COLO668 (cell line): ENCODE measurements around the gene FNDC11.
"Not testable (repeated sequence)": the region's sequence is repeated elsewhere in the genome, so short reads cannot be mapped to it uniquely, and the experiment has no call there.

Source experiments
- DNase-seq: peaks from one replicate; lab custom pipeline; 2025; ENCODE audit not compliant: unreplicated experiment; lab: John Stamatoyannopoulos, UW

Gene FNDC11

DNA sequence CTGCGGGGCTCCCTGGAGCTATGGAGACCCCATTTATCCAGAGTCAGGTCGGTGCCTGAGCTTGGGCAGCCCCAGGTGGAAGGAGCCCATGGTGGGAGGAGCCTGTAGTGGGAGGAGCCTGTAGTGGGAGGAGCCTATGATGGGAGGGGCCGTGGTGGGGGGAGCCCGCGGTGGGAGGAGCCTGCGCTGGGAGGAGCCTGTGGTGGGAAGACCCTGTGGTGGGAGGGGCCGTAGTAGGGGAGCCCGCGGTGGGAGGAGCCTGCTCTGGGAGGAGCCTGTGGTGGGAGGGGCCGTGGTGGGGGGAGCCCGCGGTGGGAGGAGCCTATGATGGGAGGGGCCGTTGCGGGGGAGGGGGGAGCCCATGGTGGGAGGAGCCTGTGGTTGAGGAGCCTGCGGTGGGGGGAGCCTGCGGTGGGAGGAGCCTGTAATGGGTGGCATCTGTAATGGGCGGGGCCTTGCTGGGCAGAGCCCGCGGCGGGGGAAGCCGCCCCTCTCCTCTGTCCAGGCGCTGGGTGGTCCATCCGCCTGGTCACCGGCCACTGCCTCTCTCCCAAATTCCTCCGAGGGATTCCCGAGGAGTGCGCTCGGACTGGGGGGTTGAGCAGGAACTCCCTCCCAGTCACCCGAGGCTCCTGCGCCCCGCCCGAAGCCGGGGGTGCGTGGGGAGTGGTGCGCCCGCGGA is 567 bp upstream of the FNDC11 start:
- DNase-seq, result peak; percentile 63

- DNase-seq, result no peak
These were observed 661 bp downstream of the FNDC11 start for GRCh38 chr20:63554361-63555278.

DNA sequence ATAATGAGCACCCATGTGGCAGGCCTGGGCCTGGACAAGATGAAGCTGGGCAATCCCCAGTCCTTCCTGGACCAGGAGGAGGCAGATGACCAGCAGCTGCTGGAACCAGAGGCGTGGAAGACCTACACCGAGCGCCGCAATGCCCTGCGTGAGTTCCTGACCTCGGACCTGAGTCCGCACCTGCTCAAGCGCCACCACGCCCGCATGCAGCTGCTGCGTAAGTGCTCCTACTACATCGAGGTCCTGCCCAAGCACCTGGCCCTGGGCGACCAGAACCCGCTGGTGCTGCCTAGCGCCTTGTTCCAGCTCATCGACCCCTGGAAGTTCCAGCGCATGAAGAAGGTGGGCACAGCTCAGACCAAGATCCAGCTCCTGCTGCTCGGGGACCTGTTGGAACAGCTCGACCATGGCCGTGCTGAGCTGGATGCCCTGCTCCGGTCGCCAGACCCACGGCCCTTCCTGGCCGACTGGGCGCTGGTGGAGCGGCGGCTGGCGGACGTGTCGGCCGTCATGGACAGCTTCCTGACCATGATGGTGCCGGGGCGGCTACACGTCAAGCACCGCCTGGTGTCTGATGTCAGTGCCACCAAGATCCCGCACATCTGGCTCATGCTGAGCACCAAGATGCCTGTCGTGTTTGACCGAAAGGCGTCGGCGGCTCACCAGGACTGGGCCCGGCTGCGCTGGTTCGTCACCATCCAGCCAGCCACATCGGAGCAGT is 1.9 kb downstream of the FNDC11 start:
- DNase-seq, result peak; percentile 62

DNA sequence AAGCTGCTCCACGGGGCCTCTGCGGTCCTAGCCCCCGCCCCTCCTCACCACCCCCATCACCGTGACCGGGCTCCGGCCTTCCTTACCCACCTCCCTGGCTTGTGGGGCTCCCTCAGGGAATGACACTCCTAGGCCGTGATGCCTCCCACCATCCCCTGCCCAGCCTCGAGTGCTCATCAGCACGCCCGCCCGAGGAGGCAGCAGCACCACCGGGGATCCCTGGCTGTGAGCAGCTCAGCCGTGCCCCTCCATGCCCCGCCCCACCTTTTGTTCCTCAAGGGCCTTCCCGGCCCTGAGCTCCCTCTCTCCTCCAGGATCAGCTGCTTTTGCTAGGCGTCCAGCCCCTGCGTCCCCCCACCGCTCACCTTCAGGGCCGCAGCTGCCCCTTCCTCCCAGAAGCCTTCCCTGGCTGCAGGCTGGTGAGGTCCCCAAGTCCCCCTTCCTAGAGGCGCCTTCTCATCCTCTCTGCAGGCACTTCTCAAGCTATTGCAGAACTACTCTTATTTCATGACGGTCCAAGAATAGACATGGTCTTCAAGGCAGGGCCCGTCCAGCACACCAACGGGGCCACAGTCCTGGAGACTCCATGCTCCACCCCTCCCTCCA is 3.0 kb downstream of the FNDC11 start:
- DNase-seq, result no peak

GRCh38 chr20:63557481-63557891 is 3.5 kb downstream of the FNDC11 start:
- DNase-seq, result no peak

DNA sequence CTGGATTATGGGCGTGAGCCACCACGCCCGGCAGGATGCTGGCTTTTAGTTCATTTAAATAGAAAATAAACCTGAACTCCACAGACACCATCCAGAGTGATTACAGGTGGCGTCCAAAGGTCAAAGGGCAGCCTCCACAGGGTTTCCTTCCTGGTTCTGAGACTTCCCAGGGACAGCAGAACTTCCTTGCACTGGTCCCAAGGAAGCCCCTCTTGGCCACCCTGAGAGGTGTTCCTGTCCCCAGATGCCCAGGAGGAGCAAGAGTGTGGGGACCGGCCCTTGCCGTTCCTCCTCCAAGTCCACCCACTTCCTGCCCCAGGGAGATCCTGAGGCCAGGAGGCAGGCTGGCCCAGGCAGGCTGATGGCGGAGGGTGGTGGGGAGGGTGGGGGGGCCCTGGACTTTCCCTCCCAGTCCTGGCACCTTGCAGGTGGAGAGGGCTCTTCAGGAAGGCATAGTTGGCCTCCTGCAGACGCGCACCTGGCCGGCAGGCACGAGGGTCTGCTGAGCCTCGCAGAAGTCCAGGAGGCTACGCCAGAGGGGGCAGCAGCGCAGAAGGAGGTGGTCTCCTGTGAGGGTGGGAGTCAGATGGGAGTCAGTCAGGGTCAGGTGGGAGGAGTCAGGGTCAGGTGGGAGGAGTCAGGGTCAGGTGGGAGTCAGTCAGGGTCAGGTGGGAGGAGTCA is 5.0 kb downstream of the FNDC11 start:
- DNase-seq, result no peak

DNA sequence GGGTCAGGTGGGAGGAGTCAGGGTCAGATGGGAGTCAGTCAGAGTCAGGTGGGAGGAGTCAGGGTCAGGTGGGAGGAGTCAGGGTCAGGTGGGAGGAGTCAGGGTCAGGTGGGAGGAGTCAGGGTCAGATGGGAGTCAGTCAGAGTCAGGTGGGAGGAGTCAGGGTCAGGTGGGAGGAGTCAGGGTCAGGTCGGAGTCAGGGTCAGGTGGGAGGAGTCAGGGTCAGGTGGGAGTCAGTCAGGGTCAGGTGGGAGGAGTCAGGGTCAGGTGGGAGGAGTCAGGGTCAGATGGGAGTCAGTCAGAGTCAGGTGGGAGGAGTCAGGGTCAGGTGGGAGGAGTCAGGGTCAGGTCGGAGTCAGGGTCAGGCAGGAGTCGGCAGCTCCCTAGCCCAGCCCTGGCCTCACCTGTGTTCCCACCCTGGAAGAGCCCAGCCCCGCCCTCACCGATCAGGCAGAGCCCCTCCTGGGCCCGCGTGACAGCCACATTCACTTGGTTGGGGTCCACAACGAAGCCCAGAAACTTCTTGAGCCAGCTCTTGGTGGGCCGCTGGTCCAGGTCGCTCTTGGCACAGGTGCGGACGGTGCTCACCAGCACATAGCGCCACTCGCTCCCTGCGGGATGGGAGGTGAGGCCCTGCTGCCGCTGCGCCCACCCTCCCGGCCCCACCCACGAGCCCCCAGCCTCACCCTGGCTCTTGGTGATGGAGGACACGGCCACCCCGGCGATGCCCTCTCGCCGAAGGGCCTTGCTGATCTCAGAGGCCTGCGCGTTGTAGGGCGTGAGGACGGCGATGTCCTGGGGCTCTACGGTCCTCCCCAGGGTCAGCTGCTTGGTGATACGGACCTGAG is 5.8 kb downstream of the FNDC11 start:
- not testable (repeated sequence) for DNase-seq

GRCh38 chr20:63560333-63560805 is 6.4 kb downstream of the FNDC11 start:
- no peak for DNase-seq

DNA sequence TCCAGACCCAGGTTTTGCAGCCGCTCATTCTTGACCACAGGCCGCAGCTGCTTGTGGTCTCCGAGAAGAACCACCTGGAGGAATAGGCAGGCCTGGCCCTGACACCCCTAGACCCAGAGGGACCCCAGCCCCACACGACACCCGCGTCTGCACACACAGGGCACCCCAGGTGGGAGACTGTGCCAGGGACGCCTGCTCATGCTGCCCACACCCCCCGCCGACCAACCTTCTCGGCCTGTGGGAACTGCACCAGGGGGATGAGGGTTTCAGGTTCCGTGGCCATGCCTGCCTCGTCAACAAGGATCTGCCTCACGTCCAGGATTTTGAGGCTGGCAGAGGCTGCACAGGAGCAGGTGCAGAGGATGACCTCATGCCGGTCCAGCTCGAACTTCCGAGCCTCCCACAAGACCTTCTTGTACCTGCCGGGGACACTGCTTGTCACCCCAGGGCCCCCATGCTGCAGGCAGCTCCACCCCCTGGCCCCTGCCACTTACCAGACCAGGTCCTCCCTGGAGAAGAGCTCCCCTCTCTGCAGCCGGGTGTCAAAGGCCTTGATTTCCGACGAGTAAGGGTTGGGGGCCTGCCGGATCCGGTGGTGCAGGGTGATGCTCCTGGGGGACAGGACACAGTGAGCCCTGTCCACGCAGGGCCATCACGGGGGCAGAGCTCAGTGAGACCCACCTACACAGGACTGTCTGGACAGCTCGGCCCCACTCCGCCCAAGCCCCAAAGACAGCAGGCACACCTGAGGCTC is 7.1 kb downstream of the FNDC11 start:
- no peak for DNase-seq

DNA sequence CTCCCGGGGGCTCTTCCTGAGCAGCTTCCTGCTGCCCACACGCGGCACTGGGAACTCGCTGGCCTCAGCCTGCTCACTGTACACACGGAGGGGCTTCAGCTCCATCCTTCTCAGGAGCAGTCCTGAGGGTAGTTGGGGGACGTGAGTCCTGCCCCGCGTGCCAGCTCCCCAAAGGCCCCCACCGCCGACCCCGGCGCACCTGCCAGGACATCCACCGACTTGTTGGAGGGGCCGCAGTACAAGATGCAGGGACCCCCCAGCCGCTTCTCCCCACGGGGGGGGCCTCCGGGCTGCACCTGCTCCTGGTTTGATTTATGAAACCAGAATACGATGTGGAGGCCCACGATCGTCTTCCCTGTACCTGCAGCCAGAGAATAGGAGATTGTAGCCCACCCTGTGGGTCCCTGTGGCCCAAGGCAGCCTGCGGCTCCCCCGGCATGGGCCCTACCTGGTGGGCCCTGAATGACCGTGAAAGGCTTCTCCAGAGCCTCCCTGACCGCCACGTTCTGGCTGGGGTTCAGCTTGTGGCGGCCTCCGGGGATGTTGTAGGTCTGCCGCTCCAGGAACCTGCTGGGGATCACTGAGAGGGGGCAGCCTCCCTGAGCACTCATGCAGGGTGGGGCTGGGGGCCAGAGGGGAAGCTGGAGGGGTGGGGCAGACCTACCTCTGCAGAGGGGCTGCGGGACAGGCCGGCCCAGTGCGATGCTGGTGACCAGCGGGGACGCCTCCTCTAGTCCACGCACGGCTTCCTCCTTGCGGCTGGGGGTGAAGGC is 7.9 kb downstream of the FNDC11 start:
- no peak for DNase-seq

DNA sequence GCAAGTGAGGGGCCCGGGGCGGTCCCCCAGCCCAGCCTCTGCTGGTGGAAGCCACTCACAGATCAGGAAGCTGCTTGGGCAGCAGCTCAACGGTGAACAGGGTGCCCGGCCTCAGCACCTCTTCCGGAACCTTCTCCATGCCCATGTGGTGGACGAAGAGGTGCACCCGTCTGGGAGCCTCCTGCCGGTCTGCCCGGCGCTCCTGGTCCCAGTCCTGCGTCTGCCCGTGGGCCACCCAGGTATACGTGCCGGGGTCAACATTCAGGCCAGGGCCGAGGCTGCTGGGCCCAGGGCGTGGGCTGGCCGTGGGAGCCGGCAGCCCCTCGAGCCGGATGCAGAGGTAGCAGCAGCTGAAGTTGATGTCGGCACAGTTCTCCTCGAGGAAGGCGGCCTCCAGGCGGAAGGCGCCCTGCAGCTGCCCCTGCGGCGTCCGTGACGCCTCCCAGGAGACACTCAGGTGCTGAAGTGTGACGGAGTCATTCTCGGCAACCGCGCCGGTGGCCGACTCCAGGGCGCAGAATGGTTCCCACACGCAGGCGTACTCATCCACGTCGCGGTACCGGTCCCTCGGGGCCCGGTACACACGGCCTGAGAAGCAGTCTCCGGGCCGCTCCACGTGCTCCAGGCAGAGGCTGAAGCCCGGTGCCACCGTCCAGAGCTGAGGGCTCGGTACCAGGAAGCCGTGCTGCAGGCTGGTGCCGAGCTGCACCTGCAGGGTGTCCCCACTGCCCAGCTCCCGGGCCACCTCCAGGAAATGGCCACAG is 8.7 kb downstream of the FNDC11 start:
- no peak for DNase-seq

DNA sequence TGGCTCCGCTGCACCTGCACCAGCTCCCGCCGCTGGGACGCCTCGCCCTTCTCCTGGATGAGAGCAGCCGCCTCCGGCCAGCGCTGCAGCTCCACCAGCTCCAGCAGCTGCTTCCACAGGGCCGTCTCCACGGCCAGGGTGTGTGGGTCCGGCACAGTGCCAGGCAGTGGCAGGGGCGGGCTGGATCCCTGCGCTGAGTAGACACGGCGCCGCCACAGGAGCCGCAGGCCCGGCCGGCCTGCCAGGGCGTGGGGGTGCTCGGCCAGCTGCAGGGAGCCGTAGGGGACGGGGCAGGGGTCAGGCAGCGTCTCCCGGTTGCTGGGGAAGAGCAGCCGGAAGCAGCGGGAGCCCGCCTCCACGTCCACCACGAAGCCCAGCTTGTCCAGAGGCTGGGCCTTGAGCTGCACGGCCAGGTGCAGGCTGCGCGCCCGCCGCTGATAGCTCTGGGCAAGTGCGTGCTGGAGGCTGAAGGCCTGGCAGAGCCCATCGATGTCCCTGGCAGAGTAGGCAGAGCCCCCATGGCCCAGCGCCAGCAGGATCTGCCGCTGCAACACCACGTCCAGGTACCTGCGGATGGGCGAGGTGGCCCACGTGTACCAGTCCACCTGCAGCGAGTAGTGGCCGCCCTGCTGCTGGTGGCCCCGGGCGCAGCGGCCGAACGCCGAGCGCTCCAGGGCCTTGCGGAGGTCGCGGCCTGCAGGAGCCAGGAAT is 9.4 kb downstream of the FNDC11 start:
- DNase-seq, result no peak

DNA sequence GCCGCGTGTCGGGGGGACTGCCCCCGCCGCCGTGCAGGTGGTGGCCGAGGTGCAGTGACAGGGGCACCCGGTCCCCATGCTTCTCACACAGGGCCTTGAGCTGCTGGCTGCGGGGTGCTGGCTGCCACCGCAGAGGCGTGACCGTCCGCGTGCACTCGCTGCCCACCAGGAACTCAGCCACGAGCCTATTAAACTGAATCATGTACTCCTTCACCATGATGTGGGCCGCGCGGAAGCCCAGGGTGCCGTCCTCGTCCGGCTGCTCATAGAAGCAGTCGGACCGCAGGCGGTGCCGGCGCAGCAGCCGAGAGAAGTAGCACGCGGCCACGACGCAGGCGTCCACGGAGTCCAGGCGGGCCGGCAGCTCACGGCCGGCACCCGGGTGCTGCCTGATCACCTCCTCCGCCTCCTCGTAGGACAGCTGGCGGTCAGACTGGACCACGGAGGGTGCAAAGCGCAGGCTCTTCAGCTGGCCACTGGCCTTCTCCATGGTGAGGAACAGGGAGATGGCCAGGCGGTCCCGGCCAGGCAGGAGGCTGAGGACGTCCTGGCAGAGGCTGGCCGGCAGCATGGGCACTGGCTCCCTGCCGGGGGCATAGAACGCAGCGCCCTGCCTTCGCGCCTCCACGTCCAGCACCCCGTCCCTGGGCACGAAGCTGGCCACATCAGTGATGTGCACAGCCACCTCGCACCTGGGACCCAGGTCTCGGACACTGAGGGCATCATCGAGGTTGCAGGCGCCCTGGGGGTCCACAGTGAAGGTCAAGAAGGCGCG is 10.3 kb downstream of the FNDC11 start:
- DNase-seq, result no peak

- DNase-seq, result no peak
These were observed 11.2 kb downstream of the FNDC11 start for GRCh38 chr20:63565021-63565698.

DNA sequence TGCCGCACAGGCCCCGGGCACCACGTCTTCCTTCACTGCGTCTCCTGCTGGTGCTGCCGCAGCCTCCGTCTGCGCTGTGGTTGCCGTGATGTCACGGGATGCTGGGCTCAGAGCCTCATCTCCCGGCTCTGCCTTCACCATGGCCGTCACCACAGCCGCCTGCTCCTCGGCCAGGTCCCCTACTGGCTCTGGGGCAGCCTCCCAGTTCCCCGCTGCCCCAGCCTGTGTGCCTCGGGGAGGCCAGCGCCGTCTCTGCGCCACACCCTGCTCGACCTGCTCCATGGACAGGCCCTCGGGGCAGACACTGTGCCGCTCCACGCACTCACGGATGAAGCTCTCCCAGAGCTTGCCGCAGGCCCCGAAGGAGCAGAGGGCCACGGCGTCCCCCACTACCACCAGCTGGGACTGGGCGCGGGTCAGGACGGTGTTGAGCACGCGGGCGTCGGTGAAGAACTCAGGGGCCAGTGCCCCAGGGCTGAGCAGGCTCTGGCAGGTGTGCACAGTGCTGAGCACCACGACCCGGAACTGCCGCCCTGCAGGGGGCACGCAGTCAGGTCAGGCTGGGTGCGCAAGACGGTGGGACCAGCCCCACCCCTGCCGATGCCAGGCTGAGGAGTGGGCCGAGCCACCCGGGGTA is 11.9 kb downstream of the FNDC11 start:
- DNase-seq, result no peak
